GM23338 (cell line): ENCODE results near the gene CA12. TPM values are rescaled to one million over a fixed set of nuclear protein-coding genes. Genes with fewer than 3 reads are reported as not detected.

Source experiments
- EZH2phosphoT487 ChIP-seq: fragments of 200-600 bp; sonication (generic); IDR thresholded peaks from one replicate; pipeline ENCODE4 v1.8.1; 2018; ENCODE audit warnings: antibody characterized with exemption; ENCODE audit not compliant: unreplicated experiment
- JUNB ChIP-seq: IDR thresholded peaks from one replicate; pipeline ENCODE4 v1.6.1; 2016; ENCODE audit warnings: antibody characterized with exemption; ENCODE audit not compliant: unreplicated experiment
- POLR2AphosphoS5 ChIP-seq: IDR thresholded peaks from 2 replicates; pipeline ENCODE4 v1.6.1; 2016; ENCODE audit warnings: antibody characterized with exemption, low read depth
- STAT1 ChIP-seq: IDR thresholded peaks from one replicate; pipeline ENCODE4 v1.6.1; 2016; ENCODE audit warnings: antibody characterized with exemption; ENCODE audit not compliant: unreplicated experiment
- ZNF331 ChIP-seq: fragments of 250-450 bp; sonication (Bioruptor Pico); IDR thresholded peaks from 2 replicates; pipeline ENCODE4 v1.5.0; 2020; ENCODE audit warnings: low read depth, mild to moderate bottlenecking, moderate library complexity
- polyA plus RNA-seq: library from polyadenylated mRNA; unstranded; fragments of >200 nt; fragmentation: Nextera tagmentation; extraction: Ambion mirVana; gene quantifications from 2 replicates; pipeline ENCODE4 v1.2.1, GENCODE V29; 2016
- total RNA-seq: library from RNA; depleted of rRNA; stranded (reverse); fragments of >200 nt; shearing (Covaris generic); gene quantifications from 2 replicates; pipeline ENCODE4 v1.2.3, GENCODE V29; 2014
- TF ChIP-seq, protein P1 (sequence below): fragments of 250-450 bp; sonication (Bioruptor Pico); IDR thresholded peaks from 2 replicates; pipeline ENCODE4 v1.5.0; 2020; ENCODE audit warnings: mild to moderate bottlenecking, moderate library complexity
- TF ChIP-seq, protein P2 (sequence below): IDR thresholded peaks from 2 replicates; pipeline ENCODE4 v1.6.1; 2016; ENCODE audit warnings: antibody characterized with exemption
- TF ChIP-seq, protein P3 (sequence below): IDR thresholded peaks from one replicate; pipeline ENCODE4 v1.6.1; 2018; ENCODE audit warnings: antibody characterized with exemption; ENCODE audit not compliant: unreplicated experiment

The CA12 gene
- total and polyA plus RNA-seq, 2 experiments from 2014 or later = 2.9 to 5.2 TPM

DNA sequence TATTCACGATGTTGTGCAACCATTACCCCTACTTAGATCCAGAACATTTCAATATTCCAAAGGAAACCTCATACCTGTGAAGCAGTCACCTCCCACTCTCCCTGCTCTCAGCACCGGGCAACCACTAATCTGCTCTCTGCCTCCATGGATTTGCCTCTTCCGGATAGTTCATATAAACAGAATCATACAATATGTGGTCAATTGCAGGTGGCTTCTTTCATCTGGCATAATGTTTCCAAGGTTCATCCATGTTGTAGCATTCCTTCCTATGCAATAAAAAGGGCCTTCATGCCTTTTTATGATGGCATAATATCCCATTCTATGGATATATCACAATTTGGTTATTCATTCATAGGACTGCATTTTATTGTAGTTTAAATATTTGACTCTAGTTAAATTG lies 23.9 kb downstream of the CA12 start (continued):
- TF ChIP-seq, protein P1, sequence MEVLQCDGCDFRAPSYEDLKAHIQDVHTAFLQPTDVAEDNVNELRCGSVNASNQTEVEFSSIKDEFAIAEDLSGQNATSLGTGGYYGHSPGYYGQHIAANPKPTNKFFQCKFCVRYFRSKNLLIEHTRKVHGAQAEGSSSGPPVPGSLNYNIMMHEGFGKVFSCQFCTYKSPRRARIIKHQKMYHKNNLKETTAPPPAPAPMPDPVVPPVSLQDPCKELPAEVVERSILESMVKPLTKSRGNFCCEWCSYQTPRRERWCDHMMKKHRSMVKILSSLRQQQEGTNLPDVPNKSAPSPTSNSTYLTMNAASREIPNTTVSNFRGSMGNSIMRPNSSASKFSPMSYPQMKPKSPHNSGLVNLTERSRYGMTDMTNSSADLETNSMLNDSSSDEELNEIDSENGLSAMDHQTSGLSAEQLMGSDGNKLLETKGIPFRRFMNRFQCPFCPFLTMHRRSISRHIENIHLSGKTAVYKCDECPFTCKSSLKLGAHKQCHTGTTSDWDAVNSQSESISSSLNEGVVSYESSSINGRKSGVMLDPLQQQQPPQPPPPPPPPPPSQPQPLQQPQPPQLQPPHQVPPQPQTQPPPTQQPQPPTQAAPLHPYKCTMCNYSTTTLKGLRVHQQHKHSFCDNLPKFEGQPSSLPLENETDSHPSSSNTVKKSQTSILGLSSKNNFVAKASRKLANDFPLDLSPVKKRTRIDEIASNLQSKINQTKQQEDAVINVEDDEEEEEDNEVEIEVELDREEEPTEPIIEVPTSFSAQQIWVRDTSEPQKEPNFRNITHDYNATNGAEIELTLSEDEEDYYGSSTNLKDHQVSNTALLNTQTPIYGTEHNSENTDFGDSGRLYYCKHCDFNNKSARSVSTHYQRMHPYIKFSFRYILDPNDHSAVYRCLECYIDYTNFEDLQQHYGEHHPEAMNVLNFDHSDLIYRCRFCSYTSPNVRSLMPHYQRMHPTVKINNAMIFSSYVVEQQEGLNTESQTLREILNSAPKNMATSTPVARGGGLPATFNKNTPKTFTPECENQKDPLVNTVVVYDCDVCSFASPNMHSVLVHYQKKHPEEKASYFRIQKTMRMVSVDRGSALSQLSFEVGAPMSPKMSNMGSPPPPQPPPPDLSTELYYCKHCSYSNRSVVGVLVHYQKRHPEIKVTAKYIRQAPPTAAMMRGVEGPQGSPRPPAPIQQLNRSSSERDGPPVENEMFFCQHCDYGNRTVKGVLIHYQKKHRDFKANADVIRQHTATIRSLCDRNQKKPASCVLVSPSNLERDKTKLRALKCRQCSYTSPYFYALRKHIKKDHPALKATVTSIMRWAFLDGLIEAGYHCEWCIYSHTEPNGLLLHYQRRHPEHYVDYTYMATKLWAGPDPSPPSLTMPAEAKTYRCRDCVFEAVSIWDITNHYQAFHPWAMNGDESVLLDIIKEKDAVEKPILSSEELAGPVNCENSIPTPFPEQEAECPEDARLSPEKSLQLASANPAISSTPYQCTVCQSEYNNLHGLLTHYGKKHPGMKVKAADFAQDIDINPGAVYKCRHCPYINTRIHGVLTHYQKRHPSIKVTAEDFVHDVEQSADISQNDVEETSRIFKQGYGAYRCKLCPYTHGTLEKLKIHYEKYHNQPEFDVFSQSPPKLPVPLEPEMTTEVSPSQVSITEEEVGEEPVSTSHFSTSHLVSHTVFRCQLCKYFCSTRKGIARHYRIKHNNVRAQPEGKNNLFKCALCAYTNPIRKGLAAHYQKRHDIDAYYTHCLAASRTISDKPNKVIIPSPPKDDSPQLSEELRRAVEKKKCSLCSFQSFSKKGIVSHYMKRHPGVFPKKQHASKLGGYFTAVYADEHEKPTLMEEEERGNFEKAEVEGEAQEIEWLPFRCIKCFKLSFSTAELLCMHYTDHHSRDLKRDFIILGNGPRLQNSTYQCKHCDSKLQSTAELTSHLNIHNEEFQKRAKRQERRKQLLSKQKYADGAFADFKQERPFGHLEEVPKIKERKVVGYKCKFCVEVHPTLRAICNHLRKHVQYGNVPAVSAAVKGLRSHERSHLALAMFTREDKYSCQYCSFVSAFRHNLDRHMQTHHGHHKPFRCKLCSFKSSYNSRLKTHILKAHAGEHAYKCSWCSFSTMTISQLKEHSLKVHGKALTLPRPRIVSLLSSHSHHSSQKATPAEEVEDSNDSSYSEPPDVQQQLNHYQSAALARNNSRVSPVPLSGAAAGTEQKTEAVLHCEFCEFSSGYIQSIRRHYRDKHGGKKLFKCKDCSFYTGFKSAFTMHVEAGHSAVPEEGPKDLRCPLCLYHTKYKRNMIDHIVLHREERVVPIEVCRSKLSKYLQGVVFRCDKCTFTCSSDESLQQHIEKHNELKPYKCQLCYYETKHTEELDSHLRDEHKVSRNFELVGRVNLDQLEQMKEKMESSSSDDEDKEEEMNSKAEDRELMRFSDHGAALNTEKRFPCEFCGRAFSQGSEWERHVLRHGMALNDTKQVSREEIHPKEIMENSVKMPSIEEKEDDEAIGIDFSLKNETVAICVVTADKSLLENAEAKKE (CRISPR knock-in tag) = no peak
- TF ChIP-seq ZNF331 (CRISPR knock-in tag) = no peak
- TF ChIP-seq, protein P2, sequence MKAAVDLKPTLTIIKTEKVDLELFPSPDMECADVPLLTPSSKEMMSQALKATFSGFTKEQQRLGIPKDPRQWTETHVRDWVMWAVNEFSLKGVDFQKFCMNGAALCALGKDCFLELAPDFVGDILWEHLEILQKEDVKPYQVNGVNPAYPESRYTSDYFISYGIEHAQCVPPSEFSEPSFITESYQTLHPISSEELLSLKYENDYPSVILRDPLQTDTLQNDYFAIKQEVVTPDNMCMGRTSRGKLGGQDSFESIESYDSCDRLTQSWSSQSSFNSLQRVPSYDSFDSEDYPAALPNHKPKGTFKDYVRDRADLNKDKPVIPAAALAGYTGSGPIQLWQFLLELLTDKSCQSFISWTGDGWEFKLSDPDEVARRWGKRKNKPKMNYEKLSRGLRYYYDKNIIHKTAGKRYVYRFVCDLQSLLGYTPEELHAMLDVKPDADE = no peak
- TF ChIP-seq EZH2phosphoT487 = no peak
- TF ChIP-seq, protein P3, sequence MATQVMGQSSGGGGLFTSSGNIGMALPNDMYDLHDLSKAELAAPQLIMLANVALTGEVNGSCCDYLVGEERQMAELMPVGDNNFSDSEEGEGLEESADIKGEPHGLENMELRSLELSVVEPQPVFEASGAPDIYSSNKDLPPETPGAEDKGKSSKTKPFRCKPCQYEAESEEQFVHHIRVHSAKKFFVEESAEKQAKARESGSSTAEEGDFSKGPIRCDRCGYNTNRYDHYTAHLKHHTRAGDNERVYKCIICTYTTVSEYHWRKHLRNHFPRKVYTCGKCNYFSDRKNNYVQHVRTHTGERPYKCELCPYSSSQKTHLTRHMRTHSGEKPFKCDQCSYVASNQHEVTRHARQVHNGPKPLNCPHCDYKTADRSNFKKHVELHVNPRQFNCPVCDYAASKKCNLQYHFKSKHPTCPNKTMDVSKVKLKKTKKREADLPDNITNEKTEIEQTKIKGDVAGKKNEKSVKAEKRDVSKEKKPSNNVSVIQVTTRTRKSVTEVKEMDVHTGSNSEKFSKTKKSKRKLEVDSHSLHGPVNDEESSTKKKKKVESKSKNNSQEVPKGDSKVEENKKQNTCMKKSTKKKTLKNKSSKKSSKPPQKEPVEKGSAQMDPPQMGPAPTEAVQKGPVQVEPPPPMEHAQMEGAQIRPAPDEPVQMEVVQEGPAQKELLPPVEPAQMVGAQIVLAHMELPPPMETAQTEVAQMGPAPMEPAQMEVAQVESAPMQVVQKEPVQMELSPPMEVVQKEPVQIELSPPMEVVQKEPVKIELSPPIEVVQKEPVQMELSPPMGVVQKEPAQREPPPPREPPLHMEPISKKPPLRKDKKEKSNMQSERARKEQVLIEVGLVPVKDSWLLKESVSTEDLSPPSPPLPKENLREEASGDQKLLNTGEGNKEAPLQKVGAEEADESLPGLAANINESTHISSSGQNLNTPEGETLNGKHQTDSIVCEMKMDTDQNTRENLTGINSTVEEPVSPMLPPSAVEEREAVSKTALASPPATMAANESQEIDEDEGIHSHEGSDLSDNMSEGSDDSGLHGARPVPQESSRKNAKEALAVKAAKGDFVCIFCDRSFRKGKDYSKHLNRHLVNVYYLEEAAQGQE = no peak
- TF ChIP-seq POLR2AphosphoS5 = no peak
- TF ChIP-seq STAT1 = no peak
- TF ChIP-seq JUNB = no peak
